Measurements from ENCODE around the gene CYB561A3. TPM values are rescaled to one million over a fixed set of nuclear protein-coding genes. Genes with fewer than 3 reads are reported as not detected.
A peak's percentile ranks its signal among the peaks of the same experiment; 100 is the strongest.

CYB561A3 gene
- total RNA-seq, 1 experiment from 2014 or later, result 80.3 TPM

DNA sequence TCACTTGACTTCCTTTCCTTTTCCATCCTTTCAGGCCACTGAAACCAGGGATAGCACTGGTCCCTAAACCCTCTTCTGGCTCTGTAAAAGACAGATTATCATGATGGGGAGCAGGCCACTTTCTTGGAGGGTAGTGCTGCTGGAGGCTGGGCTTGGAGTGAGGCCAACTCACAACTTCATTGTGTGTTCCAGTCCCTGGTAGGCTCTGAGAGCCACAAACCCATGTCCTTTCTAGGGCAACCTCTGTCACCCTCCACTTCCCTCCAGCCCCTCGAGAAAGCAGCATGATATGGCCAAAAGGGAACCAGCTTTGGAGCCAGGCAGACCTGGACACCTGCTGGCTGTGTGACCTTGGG is 26.3 kb downstream of the CYB561A3 start:
- Histone ChIP-seq H3K4me3 (ENCODE audit: low read depth in 2 of 2, low read length in 2 of 2) (no peak overlapping the region), H3K27ac (ENCODE audit: low read length) (peak overlapping the region; percentile 46; the same call in 1 of the 2 replicates), H3K36me3 (ENCODE audit: control insufficient read depth, insufficient read depth, low read length) (peaks cover 5% of the 10 kb centered on the region; the same call in 1 of the 2 replicates), H3K27me3 (ENCODE audit: control insufficient read depth, insufficient read depth, low read length) (no peaks in the 10 kb centered on the region), H3K4me1 (ENCODE audit: control insufficient read depth, insufficient read depth, low read length) (peaks cover 28% of the 10 kb centered on the region), H3K9me3 (ENCODE audit: control insufficient read depth, insufficient read depth, low read depth, low read length) (no peaks in the 10 kb centered on the region)
- DNase-seq (ENCODE audit: low read depth, low spot score) (no peak), ATAC-seq (no peak)
- intact Hi-C loops (cut with micrococcal nuclease; ENCODE audit: unreplicated experiment), result no loop called here
- CTCF ChIA-PET, result interaction anchor here (0.5 to 2.6 kb wide), 5 partner anchors 26 to 100 kb away, joined by 3 to 50 read pairs (median 9); partner anchors contain the start of genes CYB561A3, TMEM138 and TMEM216
- TF ChIP-seq POLR2AphosphoS5 (IDR thresholded peaks at IDR 0.05; ENCODE audit: low read depth, low read length) (no peak), TCF7L2 (IDR thresholded peaks at IDR 0.05; ENCODE audit: low read depth, low read length) (no peak), SIN3A (IDR thresholded peaks at IDR 0.05; ENCODE audit: borderline replicate concordance, insufficient read depth, low read depth, low read length) (no peak)
- TF ChIP-seq, protein P1, sequence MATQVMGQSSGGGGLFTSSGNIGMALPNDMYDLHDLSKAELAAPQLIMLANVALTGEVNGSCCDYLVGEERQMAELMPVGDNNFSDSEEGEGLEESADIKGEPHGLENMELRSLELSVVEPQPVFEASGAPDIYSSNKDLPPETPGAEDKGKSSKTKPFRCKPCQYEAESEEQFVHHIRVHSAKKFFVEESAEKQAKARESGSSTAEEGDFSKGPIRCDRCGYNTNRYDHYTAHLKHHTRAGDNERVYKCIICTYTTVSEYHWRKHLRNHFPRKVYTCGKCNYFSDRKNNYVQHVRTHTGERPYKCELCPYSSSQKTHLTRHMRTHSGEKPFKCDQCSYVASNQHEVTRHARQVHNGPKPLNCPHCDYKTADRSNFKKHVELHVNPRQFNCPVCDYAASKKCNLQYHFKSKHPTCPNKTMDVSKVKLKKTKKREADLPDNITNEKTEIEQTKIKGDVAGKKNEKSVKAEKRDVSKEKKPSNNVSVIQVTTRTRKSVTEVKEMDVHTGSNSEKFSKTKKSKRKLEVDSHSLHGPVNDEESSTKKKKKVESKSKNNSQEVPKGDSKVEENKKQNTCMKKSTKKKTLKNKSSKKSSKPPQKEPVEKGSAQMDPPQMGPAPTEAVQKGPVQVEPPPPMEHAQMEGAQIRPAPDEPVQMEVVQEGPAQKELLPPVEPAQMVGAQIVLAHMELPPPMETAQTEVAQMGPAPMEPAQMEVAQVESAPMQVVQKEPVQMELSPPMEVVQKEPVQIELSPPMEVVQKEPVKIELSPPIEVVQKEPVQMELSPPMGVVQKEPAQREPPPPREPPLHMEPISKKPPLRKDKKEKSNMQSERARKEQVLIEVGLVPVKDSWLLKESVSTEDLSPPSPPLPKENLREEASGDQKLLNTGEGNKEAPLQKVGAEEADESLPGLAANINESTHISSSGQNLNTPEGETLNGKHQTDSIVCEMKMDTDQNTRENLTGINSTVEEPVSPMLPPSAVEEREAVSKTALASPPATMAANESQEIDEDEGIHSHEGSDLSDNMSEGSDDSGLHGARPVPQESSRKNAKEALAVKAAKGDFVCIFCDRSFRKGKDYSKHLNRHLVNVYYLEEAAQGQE (IDR thresholded peaks at IDR 0.05; ENCODE audit: insufficient read depth in 1 of 2, low read depth in 2 of 2, low read length in 1 of 2), result no peak
- TF ChIP-seq, protein P2, sequence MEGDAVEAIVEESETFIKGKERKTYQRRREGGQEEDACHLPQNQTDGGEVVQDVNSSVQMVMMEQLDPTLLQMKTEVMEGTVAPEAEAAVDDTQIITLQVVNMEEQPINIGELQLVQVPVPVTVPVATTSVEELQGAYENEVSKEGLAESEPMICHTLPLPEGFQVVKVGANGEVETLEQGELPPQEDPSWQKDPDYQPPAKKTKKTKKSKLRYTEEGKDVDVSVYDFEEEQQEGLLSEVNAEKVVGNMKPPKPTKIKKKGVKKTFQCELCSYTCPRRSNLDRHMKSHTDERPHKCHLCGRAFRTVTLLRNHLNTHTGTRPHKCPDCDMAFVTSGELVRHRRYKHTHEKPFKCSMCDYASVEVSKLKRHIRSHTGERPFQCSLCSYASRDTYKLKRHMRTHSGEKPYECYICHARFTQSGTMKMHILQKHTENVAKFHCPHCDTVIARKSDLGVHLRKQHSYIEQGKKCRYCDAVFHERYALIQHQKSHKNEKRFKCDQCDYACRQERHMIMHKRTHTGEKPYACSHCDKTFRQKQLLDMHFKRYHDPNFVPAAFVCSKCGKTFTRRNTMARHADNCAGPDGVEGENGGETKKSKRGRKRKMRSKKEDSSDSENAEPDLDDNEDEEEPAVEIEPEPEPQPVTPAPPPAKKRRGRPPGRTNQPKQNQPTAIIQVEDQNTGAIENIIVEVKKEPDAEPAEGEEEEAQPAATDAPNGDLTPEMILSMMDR (IDR thresholded peaks at IDR 0.05), result no peak
- BruUV-seq (replicated peaks), result no TSS peak
- POLR2A ChIA-PET, result interaction anchor here (1.0 to 1.4 kb wide), 2 partner anchors 21 to 27 kb away, joined by 8 to 9 read pairs; partner anchors contain the start of genes CYB561A3 and TMEM138
- in situ Hi-C loops (cut with HindIII; ENCODE audit: low pct_unique_long_range_greater_than_20kb, low sequenced_read_pairs), result no loop called here

DNA sequence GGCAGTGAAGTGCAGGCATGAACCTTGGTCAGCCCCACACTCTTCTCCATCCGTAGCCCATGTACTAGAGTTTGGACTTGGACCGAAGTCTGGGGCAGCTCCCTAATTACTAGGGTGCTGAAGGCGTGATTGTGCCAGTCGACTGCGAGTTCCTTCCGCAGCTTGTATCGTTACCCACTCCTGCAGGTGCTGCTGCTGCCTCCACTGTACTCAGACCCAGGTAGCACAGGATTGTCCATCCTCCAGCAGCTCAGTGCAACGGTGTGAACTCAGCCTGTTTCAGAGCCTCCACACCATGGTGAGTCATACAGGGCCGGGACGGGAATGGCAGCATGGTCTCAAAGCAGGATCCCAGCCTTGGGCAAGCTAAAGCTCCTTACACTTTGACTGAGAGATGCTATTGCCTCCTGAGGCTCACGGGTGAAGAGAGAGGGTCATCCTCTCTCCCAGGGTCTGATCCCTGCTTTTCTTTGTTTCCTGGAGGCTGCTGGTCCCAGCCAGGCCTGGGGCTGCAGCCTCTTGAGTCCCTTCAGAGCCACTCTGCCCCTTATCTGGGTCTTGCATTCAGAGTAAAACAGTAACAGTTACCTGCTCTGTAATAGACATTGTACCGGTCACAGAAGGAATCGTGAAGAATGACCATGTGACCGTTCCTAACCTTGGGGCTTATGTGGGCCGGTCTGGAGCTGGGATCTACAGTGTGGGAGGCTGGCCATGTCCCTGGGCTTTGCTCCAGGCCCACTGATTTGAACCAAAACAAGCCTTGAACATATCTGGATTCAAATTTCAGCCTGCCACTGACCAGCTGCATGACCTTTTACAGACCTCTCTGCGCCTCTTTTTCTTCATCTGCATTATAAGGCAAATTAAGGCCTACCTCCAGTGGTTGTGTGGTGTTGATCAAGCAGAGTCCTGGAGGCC is 27.0 kb downstream of the CYB561A3 start:
- TF ChIP-seq POLR2AphosphoS5 (IDR thresholded peaks at IDR 0.05; ENCODE audit: low read depth, low read length) (no peak), TCF7L2 (IDR thresholded peaks at IDR 0.05; ENCODE audit: low read depth, low read length) (no peak), SIN3A (IDR thresholded peaks at IDR 0.05; ENCODE audit: borderline replicate concordance, insufficient read depth, low read depth, low read length) (no peak)
- TF ChIP-seq, protein P1 (IDR thresholded peaks at IDR 0.05; ENCODE audit: insufficient read depth in 1 of 2, low read depth in 2 of 2, low read length in 1 of 2), result no peak
- TF ChIP-seq, protein P2 (IDR thresholded peaks at IDR 0.05), result no peak
- in situ Hi-C loops (cut with HindIII; ENCODE audit: low pct_unique_long_range_greater_than_20kb, low sequenced_read_pairs), result no loop called here

More for the DNA sequence above, 27.0 kb downstream of the CYB561A3 start:
- Histone ChIP-seq H3K4me1 (ENCODE audit: control insufficient read depth, insufficient read depth, low read length) (peaks cover 31% of the 10 kb centered on the region), H3K9me3 (ENCODE audit: control insufficient read depth, insufficient read depth, low read depth, low read length) (no peaks in the 10 kb centered on the region), H3K36me3 (ENCODE audit: control insufficient read depth, insufficient read depth, low read length) (peaks cover 5% of the 10 kb centered on the region; the same call in 1 of the 2 replicates), H3K27me3 (ENCODE audit: control insufficient read depth, insufficient read depth, low read length) (no peaks in the 10 kb centered on the region), H3K4me3 (ENCODE audit: low read depth in 2 of 2, low read length in 2 of 2) (no peak overlapping the region), H3K27ac (ENCODE audit: low read length) (peak overlapping the region; percentile 98)
- ATAC-seq (no peak), DNase-seq (ENCODE audit: low read depth, low spot score) (no peak)
- ChIA-PET CTCF (interaction anchor here (1.9 kb wide), 1 partner anchor 51 kb away, joined by 11 read pairs; no protein-coding TSS in a partner anchor), POLR2A (no interaction called here)
- BruUV-seq (replicated peaks), result no TSS peak
- intact Hi-C loops (cut with micrococcal nuclease; ENCODE audit: unreplicated experiment), result no loop called here
